Left ventricle myocardium inferior (tissue), 1 donor: ENCODE data around the gene ZNF423. TPM values are rescaled to one million over a fixed set of nuclear protein-coding genes. Genes with fewer than 3 reads are reported as not detected.

Experiments used
- DNase-seq: peaks from one replicate; pipeline ENCODE4 v3.0.0-alpha.2; 2020
- H3K27ac ChIP-seq: fragments of 200-600 bp; replicated peaks from 2 replicates; pipeline ENCODE4 v1.8.0; 2021
- H3K27me3 ChIP-seq: fragments of 200-600 bp; 2 replicates; pipeline ENCODE4 v1.8.0; 2021; ENCODE audit warnings: low read depth
- H3K36me3 ChIP-seq: fragments of 200-600 bp; 2 replicates; pipeline ENCODE4 v1.8.0; 2021
- H3K4me1 ChIP-seq: fragments of 200-600 bp; 2 replicates; pipeline ENCODE4 v1.8.0; 2021
- H3K4me3 ChIP-seq: fragments of 200-600 bp; 2 replicates; pipeline ENCODE4 v1.8.0; 2021; ENCODE audit warnings: mild to moderate bottlenecking, moderate library complexity
- H3K9me3 ChIP-seq: fragments of 200-600 bp; replicated peaks from 2 replicates; pipeline ENCODE4 v1.8.0; 2021
- CTCF ChIP-seq: fragments of 200-600 bp; IDR thresholded peaks from 2 replicates; pipeline ENCODE4 v1.8.0; 2021; ENCODE audit warnings: antibody characterized with exemption, mild to moderate bottlenecking, borderline replicate concordance
- intact Hi-C: fragments of 100-400 bp; cut with micrococcal nuclease; formaldehyde crosslinking; loops from one replicate; pipeline ENCODE4 v1.11.0; 2022
- total RNA-seq: library from RNA; stranded (reverse); fragmentation: NEBNext Ultra II Directional; extraction: Animal tissue kit (Norgen Biotek cat#: 25700); gene quantifications from one replicate; pipeline ENCODE4 v1.2.1, GENCODE V29; 2021
- donor health status: DM: no; HTN: yes; CAD: no; lungs with severe emphysema.

The ZNF423 gene
- total RNA-seq, 1 donor from 2014 or later = 8.6 TPM

GRCh38 chr16:49460786-49461470 is 395.0 kb downstream of the ZNF423 start:
- H3K27me3 ChIP-seq = peaks cover 90% of the 10 kb centered on the region
- no peak for TF ChIP-seq CTCF
- H3K36me3 ChIP-seq = no peaks in the 10 kb centered on the region
- no peak for DNase-seq
- peaks cover 9% of the 10 kb centered on the region for H3K4me1 ChIP-seq
- no peak overlapping the region for H3K4me3 ChIP-seq
- intact Hi-C loops = no loop called here
- H3K27ac ChIP-seq = no peak overlapping the region
- no peaks in the 10 kb centered on the region for H3K9me3 ChIP-seq

- H3K27ac ChIP-seq = no peak overlapping the region
- DNase-seq = no peak
- intact Hi-C loops = no loop called here
- peaks cover 7% of the 10 kb centered on the region for H3K4me1 ChIP-seq
- no peaks in the 10 kb centered on the region for H3K9me3 ChIP-seq
- no peak overlapping the region for H3K4me3 ChIP-seq
- H3K36me3 ChIP-seq = no peaks in the 10 kb centered on the region
- TF ChIP-seq CTCF = no peak
- peaks cover 88% of the 10 kb centered on the region for H3K27me3 ChIP-seq
Measured at GRCh38 chr16:49459953-49460735, 395.8 kb downstream of the ZNF423 start.

- peaks cover 86% of the 10 kb centered on the region for H3K27me3 ChIP-seq
- TF ChIP-seq CTCF = no peak
- H3K27ac ChIP-seq = no peak overlapping the region
- no peaks in the 10 kb centered on the region for H3K36me3 ChIP-seq
- no peaks in the 10 kb centered on the region for H3K9me3 ChIP-seq
- no peak overlapping the region for H3K4me3 ChIP-seq
- no peak for DNase-seq
- intact Hi-C loops = no loop called here
- no peaks in the 10 kb centered on the region for H3K4me1 ChIP-seq
Measured at GRCh38 chr16:49458656-49459445, 397.1 kb downstream of the ZNF423 start.

- Histone ChIP-seq H3K9me3 (no peaks in the 10 kb centered on the region), H3K27me3 (peaks cover 84% of the 10 kb centered on the region), H3K36me3 (no peaks in the 10 kb centered on the region), H3K4me3 (no peak overlapping the region), H3K27ac (no peak overlapping the region), H3K4me1 (no peaks in the 10 kb centered on the region)
- intact Hi-C loops = no loop called here
- no peak for DNase-seq
- no peak for TF ChIP-seq CTCF
Measured at GRCh38 chr16:49458243-49458642, 397.7 kb downstream of the ZNF423 start.

- no peaks in the 10 kb centered on the region for H3K9me3 ChIP-seq
- H3K4me3 ChIP-seq = no peak overlapping the region
- intact Hi-C loops = no loop called here
- H3K27ac ChIP-seq = no peak overlapping the region
- peaks cover 7% of the 10 kb centered on the region for H3K4me1 ChIP-seq
- H3K27me3 ChIP-seq = peaks cover 84% of the 10 kb centered on the region
- no peak for DNase-seq
- no peak for TF ChIP-seq CTCF
- no peaks in the 10 kb centered on the region for H3K36me3 ChIP-seq
Measured at GRCh38 chr16:49457196-49457595, 398.7 kb downstream of the ZNF423 start.
